Measurements from ENCODE around the gene MED15.
"Not testable (repeated sequence)": the region's sequence is repeated elsewhere in the genome, so short reads cannot be mapped to it uniquely, and the experiment has no call there.

Gene MED15

DNA sequence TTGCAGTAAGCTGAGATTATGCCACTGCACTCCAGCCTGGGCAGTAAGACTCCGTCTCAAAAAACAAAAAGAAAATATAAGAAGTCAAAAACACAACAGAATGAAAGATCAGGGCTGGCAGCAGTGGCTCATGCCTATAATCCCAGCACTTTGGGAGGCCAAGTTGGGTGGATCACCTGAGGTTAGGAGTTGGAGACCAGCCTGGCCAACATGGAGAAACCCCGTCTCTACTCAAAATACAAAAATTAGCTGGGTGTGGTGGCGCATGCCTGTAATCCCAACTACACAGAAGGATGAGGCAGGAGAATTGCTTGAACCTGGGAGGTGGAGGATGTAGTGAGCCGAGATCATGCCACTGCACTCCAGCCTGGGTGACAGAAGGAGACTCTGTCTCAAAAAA is 87.1 kb downstream of the MED15 start:
- H3K4me1 ChIP-seq (ENCODE audit: control insufficient read depth in 5 of 5, insufficient read depth in 5 of 5, low read length in 5 of 5); H3K9me3 ChIP-seq (ENCODE audit: control insufficient read depth in 5 of 5, low read length in 5 of 5); H3K27ac ChIP-seq (ENCODE audit: low read depth, low read length): not testable (repeated sequence)

GRCh38 chr22:20595461-20595860 is 88.1 kb downstream of the MED15 start:
- Histone ChIP-seq H3K27ac (ENCODE audit: low read depth, low read length) (no peak overlapping the region), H3K9me3 (ENCODE audit: control insufficient read depth in 5 of 5, low read length in 5 of 5) (no peaks in the 10 kb centered on the region), H3K27me3 (ENCODE audit: control insufficient read depth in 5 of 5, insufficient read depth in 4 of 5, low read length in 5 of 5) (no peaks in the 10 kb centered on the region), H3K4me3 (ENCODE audit: low read depth in 1 of 5, low read length in 5 of 5) (no peak overlapping the region), H3K36me3 (ENCODE audit: control insufficient read depth in 5 of 5, insufficient read depth in 5 of 5, low read length in 5 of 5) (no peaks in the 10 kb centered on the region), H3K9ac (ENCODE audit: low read length in 5 of 5) (no peak overlapping the region), H3K4me1 (ENCODE audit: control insufficient read depth in 5 of 5, insufficient read depth in 5 of 5, low read length in 5 of 5) (no peaks in the 10 kb centered on the region)

More for the DNA sequence above, 87.1 kb downstream of the MED15 start:
- not testable (repeated sequence) for H3K27me3 ChIP-seq (ENCODE audit: control insufficient read depth in 5 of 5, insufficient read depth in 4 of 5, low read length in 5 of 5); H3K4me3 ChIP-seq (ENCODE audit: low read depth in 1 of 5, low read length in 5 of 5); H3K9ac ChIP-seq (ENCODE audit: low read length in 5 of 5); H3K36me3 ChIP-seq (ENCODE audit: control insufficient read depth in 5 of 5, insufficient read depth in 5 of 5, low read length in 5 of 5)

GRCh38 chr22:20599117-20599516 is 91.7 kb downstream of the MED15 start:
- Histone ChIP-seq H3K27me3 (ENCODE audit: control insufficient read depth in 5 of 5, insufficient read depth in 4 of 5, low read length in 5 of 5) (peaks cover 0 to 6% (median 2%) of the 10 kb centered on the region in 5 donors), H3K9me3 (ENCODE audit: control insufficient read depth in 5 of 5, low read length in 5 of 5) (no peaks in the 10 kb centered on the region), H3K27ac (ENCODE audit: low read depth, low read length) (no peak overlapping the region), H3K4me3 (ENCODE audit: low read depth in 1 of 5, low read length in 5 of 5) (no peak overlapping the region), H3K36me3 (ENCODE audit: control insufficient read depth in 5 of 5, insufficient read depth in 5 of 5, low read length in 5 of 5) (no peaks in the 10 kb centered on the region), H3K4me1 (ENCODE audit: control insufficient read depth in 5 of 5, insufficient read depth in 5 of 5, low read length in 5 of 5) (no peaks in the 10 kb centered on the region), H3K9ac (ENCODE audit: low read length in 5 of 5) (no peak overlapping the region)

DNA sequence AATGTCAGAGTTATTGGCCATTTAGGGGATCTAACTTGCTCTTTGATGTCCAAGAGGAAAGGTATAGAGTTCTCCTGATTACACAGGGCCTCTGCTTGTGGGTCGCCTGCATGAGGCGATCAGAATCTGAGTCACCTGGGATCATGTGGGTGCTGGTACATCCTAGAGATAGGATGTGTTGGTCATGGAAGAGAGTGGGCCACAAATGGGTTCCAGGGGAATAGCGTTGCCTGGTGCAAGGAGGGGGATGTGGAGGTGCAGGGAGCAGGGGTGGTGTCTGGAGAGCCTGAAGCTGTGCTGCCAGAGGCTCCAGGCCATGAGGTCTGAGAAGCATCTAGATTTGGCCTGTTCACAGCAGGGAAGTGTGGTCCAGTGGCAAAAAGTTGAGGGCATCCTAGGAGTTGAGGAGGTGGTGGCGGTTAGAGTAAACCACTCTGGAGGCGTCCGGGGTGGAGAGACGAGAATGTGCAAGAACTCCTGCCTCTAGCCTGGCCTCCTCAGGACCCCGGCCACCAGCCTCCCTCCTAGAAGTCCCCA is 92.8 kb downstream of the MED15 start:
- Histone ChIP-seq H3K4me3 (ENCODE audit: low read depth in 1 of 5, low read length in 5 of 5) (no peak overlapping the region), H3K27ac (ENCODE audit: low read depth, low read length) (no peak overlapping the region), H3K9ac (ENCODE audit: low read length in 5 of 5) (no peak overlapping the region), H3K9me3 (ENCODE audit: control insufficient read depth in 5 of 5, low read length in 5 of 5) (no peaks in the 10 kb centered on the region), H3K27me3 (ENCODE audit: control insufficient read depth in 5 of 5, insufficient read depth in 4 of 5, low read length in 5 of 5) (peaks cover 0 to 6% (median 3%) of the 10 kb centered on the region in 5 donors), H3K4me1 (ENCODE audit: control insufficient read depth in 5 of 5, insufficient read depth in 5 of 5, low read length in 5 of 5) (no peaks in the 10 kb centered on the region), H3K36me3 (ENCODE audit: control insufficient read depth in 5 of 5, insufficient read depth in 5 of 5, low read length in 5 of 5) (no peaks in the 10 kb centered on the region)

- no peaks in the 10 kb centered on the region for H3K36me3 ChIP-seq (ENCODE audit: control insufficient read depth in 5 of 5, insufficient read depth in 5 of 5, low read length in 5 of 5)
- no peak overlapping the region for H3K4me3 ChIP-seq (ENCODE audit: low read depth in 1 of 5, low read length in 5 of 5)
- H3K4me1 ChIP-seq (ENCODE audit: control insufficient read depth in 5 of 5, insufficient read depth in 5 of 5, low read length in 5 of 5): peaks cover 0 to 4% (median 0%) of the 10 kb centered on the region in 5 donors
- no peak overlapping the region for H3K9ac ChIP-seq (ENCODE audit: low read length in 5 of 5)
- H3K9me3 ChIP-seq (ENCODE audit: control insufficient read depth in 5 of 5, low read length in 5 of 5): no peaks in the 10 kb centered on the region
- peaks cover under 1 to 7% (median 4%) of the 10 kb centered on the region in 5 donors for H3K27me3 ChIP-seq (ENCODE audit: control insufficient read depth in 5 of 5, insufficient read depth in 4 of 5, low read length in 5 of 5)
- no peak overlapping the region for H3K27ac ChIP-seq (ENCODE audit: low read depth, low read length)
Measured at GRCh38 chr22:20601308-20601707, 93.9 kb downstream of the MED15 start.

GRCh38 chr22:20602609-20603164 is 95.3 kb downstream of the MED15 start:
- no peak overlapping the region for H3K27ac ChIP-seq (ENCODE audit: low read depth, low read length)
- H3K9ac ChIP-seq (ENCODE audit: low read length in 5 of 5): no peak overlapping the region
- peaks cover 0 to 4% (median 0%) of the 10 kb centered on the region in 5 donors for H3K4me1 ChIP-seq (ENCODE audit: control insufficient read depth in 5 of 5, insufficient read depth in 5 of 5, low read length in 5 of 5)
- no peaks in the 10 kb centered on the region for H3K36me3 ChIP-seq (ENCODE audit: control insufficient read depth in 5 of 5, insufficient read depth in 5 of 5, low read length in 5 of 5)
- peaks cover 8 to 18% (median 12%) of the 10 kb centered on the region in 5 donors for H3K27me3 ChIP-seq (ENCODE audit: control insufficient read depth in 5 of 5, insufficient read depth in 4 of 5, low read length in 5 of 5)
- no peaks in the 10 kb centered on the region for H3K9me3 ChIP-seq (ENCODE audit: control insufficient read depth in 5 of 5, low read length in 5 of 5)
- H3K4me3 ChIP-seq (ENCODE audit: low read depth in 1 of 5, low read length in 5 of 5): no peak overlapping the region

- H3K9me3 ChIP-seq (ENCODE audit: control insufficient read depth in 5 of 5, low read length in 5 of 5): no peaks in the 10 kb centered on the region
- H3K4me1 ChIP-seq (ENCODE audit: control insufficient read depth in 5 of 5, insufficient read depth in 5 of 5, low read length in 5 of 5): peaks cover 0 to 4% (median 0%) of the 10 kb centered on the region in 5 donors
- peaks cover 8 to 18% (median 12%) of the 10 kb centered on the region in 5 donors for H3K27me3 ChIP-seq (ENCODE audit: control insufficient read depth in 5 of 5, insufficient read depth in 4 of 5, low read length in 5 of 5)
- H3K9ac ChIP-seq (ENCODE audit: low read length in 5 of 5): no peak overlapping the region
- no peaks in the 10 kb centered on the region for H3K36me3 ChIP-seq (ENCODE audit: control insufficient read depth in 5 of 5, insufficient read depth in 5 of 5, low read length in 5 of 5)
- H3K4me3 ChIP-seq (ENCODE audit: low read depth in 1 of 5, low read length in 5 of 5): no peak overlapping the region
- H3K27ac ChIP-seq (ENCODE audit: low read depth, low read length): no peak overlapping the region
Measured at GRCh38 chr22:20604092-20604747, 96.8 kb downstream of the MED15 start.

GRCh38 chr22:20604776-20605221 is 97.4 kb downstream of the MED15 start:
- H3K36me3 ChIP-seq (ENCODE audit: control insufficient read depth in 5 of 5, insufficient read depth in 5 of 5, low read length in 5 of 5): no peaks in the 10 kb centered on the region
- no peak overlapping the region for H3K4me3 ChIP-seq (ENCODE audit: low read depth in 1 of 5, low read length in 5 of 5)
- no peak overlapping the region for H3K27ac ChIP-seq (ENCODE audit: low read depth, low read length)
- no peaks in the 10 kb centered on the region for H3K9me3 ChIP-seq (ENCODE audit: control insufficient read depth in 5 of 5, low read length in 5 of 5)
- peaks cover 8 to 18% (median 12%) of the 10 kb centered on the region in 5 donors for H3K27me3 ChIP-seq (ENCODE audit: control insufficient read depth in 5 of 5, insufficient read depth in 4 of 5, low read length in 5 of 5)
- H3K9ac ChIP-seq (ENCODE audit: low read length in 5 of 5): no peak overlapping the region
- H3K4me1 ChIP-seq (ENCODE audit: control insufficient read depth in 5 of 5, insufficient read depth in 5 of 5, low read length in 5 of 5): peaks cover 0 to 4% (median 0%) of the 10 kb centered on the region in 5 donors

DNA sequence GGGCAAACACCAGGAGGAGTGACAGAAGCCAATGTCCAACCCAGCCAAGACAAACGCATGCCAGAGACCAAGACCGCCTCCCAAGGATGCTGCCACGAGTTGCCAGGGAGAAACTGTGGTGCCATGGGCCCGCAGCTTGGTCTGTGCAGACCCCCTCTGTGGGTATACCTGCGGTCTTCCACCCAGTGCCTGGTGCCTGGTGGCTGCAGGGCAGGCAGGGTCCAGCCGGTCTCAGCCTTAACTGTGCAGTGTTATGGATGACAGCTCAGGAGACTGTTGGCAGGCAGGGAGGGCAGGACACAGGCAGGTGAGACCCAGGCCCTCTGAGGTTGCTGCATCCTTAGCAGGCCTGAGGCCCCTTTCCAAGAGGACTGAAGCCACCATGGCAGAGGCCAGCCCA is 97.9 kb downstream of the MED15 start:
- H3K9me3 ChIP-seq (ENCODE audit: control insufficient read depth in 5 of 5, low read length in 5 of 5): no peaks in the 10 kb centered on the region
- no peaks in the 10 kb centered on the region for H3K36me3 ChIP-seq (ENCODE audit: control insufficient read depth in 5 of 5, insufficient read depth in 5 of 5, low read length in 5 of 5)
- no peak overlapping the region for H3K9ac ChIP-seq (ENCODE audit: low read length in 5 of 5)
- H3K27ac ChIP-seq (ENCODE audit: low read depth, low read length): no peak overlapping the region
- H3K27me3 ChIP-seq (ENCODE audit: control insufficient read depth in 5 of 5, insufficient read depth in 4 of 5, low read length in 5 of 5): peaks cover 8 to 18% (median 12%) of the 10 kb centered on the region in 5 donors
- no peak overlapping the region for H3K4me3 ChIP-seq (ENCODE audit: low read depth in 1 of 5, low read length in 5 of 5)
- peaks cover 0 to 4% (median 0%) of the 10 kb centered on the region in 5 donors for H3K4me1 ChIP-seq (ENCODE audit: control insufficient read depth in 5 of 5, insufficient read depth in 5 of 5, low read length in 5 of 5)

- H3K9ac ChIP-seq (ENCODE audit: low read length in 5 of 5): no peak overlapping the region
- H3K4me1 ChIP-seq (ENCODE audit: control insufficient read depth in 5 of 5, insufficient read depth in 5 of 5, low read length in 5 of 5): peaks cover 0 to 4% (median 0%) of the 10 kb centered on the region in 5 donors
- H3K4me3 ChIP-seq (ENCODE audit: low read depth in 1 of 5, low read length in 5 of 5): no peak overlapping the region
- no peak overlapping the region for H3K27ac ChIP-seq (ENCODE audit: low read depth, low read length)
- H3K27me3 ChIP-seq (ENCODE audit: control insufficient read depth in 5 of 5, insufficient read depth in 4 of 5, low read length in 5 of 5): peaks cover 8 to 18% (median 12%) of the 10 kb centered on the region in 5 donors
- H3K36me3 ChIP-seq (ENCODE audit: control insufficient read depth in 5 of 5, insufficient read depth in 5 of 5, low read length in 5 of 5): no peaks in the 10 kb centered on the region
- no peaks in the 10 kb centered on the region for H3K9me3 ChIP-seq (ENCODE audit: control insufficient read depth in 5 of 5, low read length in 5 of 5)
Measured at GRCh38 chr22:20606041-20606783, 98.8 kb downstream of the MED15 start.
